Stimulated activated CD4-positive, alpha-beta T cell treated with anti-CD3 and anti-CD28 coated beads, Interleukin-15, amount 100 ng/mL, for 48 hours (primary cell): ENCODE data around the gene PLCG2.

ENCODE experiments used
- DNase-seq, 2 donors: peaks; one replicate each; pipeline ENCODE4 v3.0.0-alpha.2; 2020; ENCODE audit warnings: low read depth in 2 of 2

Gene PLCG2

DNA sequence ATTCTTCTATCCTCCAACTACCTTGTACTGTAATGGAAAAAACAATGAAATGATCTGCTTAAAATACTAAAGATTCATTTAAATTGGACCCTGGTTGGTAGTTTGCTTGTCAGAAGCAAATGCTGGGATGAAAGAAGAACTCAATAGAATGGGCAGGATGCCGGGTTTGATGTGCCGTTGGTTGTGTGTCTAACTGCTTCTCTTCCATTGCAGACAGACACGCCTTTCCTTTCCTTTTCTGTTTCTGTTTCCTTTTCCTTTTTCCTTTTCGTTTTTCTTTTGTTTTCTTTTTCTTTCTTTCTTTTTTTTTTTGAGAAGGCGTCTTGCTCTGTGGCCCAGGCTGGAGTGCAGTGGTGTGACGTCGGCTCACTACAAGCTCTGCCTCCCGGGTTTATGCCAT, 64.6 kb downstream of the PLCG2 start:
- DNase-seq: no peak

DNA sequence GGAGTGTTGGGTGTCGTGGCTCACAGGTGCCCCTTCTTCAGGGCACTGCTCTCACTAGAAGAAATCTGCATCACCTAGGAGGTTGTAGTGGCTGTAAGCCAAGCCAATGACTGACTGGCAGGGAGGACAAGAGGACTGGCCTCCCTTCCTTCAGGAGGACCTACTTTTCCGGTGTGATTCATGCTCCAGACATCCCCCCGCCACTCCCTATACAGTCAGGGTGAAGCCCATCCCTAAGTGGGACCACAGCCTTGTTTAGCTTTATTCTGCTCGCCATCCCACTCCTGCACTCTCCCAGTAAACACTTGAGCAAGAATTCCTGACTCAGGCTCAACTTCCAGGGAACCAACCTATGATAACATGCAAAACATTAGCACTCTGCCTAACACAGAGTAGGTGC, 67.0 kb downstream of the PLCG2 start:
- no peak for DNase-seq

DNA sequence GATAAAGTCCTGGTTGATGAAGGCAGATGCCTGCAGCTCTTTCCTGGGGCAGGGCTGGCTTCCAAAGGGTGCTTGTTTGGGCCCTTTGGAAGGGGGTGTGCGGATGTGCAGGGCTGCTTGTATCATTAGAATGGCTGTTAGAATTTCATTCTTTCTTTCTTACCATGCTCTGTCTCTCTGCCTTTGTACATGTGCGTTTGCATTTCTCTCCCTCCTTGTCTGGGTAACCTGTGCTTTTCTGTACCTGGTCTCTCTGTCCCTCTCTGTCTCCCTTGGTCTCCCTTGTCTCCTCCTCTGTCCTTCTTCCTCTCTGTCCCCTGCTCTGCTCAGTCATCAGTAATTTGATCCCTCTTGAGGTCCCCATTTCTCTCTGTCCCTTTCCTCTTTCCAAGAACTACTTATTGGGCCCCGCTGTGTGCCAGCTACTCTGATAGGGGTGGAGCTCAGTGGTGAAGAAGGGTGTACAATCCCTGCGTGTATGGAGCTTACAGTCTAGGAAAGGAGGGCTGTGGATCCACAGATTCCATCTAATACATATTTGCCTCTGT, 69.3 kb downstream of the PLCG2 start:
- no peak for DNase-seq

DNA sequence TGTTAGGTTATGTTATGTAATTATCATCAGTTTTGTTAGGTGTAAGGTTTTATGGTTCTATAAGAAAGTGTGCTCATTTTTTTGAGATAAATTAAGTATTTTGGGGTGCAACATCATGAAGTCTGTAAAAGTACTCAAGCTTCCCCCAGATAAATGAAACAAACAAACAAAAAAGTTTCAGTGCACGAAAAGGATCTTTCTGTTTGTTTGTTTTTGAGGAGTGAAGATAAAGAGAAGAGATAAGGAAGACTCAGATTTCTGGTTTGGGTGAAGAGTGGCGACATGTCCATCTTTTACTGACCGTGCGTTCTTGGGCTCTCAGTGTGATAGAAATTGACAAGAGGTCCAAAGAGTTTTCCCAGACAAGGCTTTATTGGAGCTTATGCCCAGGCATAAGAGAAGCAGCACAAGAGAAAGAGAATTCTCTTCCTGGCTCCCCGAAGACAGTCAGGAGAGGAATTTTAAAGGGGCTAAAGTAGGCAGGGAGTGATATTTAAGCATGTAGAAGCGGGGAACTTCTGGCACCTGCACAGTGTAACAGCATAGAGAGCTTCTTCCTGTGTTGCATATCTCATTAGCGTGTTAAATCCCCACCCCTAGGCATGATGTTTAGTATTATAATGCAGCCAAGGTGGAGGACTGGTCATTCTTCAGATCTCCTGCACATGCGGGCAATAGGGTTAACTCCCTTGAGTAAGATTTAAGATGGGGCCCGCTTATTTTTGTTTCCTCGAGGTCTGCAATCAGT, 71.3 kb downstream of the PLCG2 start:
- DNase-seq: no peak

DNA sequence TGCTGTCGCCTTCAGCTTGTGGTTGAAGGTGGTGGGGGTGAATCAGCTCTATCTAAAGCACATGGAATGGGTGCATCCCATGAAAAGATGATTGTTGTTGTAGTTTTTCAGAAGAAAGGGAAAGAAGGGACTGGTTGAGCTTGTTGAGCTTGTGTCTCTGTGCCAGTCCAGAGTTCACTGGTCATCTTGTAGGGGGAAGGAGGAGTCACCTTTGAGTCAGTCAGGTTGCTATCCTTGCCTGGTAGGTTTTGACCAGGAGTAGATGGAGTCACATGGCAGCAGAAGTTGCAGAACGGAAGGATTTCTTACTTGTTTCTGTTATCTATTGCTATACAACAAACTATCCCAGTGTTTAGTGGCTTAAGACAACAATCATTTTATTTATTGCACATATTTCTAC, 73.3 kb downstream of the PLCG2 start:
- no peak for DNase-seq

DNA sequence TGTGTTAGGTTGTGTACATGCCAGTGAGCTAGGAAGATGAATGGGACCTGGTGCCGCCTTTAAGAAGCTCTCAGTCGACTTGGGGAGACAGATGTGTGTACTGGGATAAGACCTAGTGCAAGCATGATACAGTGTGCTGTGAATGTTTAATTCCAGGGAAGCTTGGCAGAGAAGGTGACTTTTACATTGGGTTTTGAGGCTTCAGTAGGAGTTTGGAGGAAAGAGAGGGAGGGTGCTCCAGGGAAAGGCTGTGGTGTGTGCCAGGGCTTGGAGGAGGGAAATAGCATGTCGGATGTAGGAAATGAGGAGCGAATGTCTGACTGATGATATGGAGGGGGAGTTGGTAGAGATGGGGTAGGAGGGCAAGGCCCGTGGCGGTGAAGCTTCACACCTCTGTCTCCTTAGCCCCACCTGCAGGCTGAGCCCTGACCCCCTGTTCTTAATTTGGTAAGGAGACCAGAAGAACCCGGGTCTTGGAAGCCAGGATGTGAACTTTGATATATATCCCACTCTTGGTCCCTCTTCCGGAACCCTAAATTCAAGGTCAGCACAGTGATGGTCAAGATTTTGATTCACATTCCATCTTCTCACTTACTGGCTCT, 76.6 kb downstream of the PLCG2 start:
- DNase-seq: no peak

DNA sequence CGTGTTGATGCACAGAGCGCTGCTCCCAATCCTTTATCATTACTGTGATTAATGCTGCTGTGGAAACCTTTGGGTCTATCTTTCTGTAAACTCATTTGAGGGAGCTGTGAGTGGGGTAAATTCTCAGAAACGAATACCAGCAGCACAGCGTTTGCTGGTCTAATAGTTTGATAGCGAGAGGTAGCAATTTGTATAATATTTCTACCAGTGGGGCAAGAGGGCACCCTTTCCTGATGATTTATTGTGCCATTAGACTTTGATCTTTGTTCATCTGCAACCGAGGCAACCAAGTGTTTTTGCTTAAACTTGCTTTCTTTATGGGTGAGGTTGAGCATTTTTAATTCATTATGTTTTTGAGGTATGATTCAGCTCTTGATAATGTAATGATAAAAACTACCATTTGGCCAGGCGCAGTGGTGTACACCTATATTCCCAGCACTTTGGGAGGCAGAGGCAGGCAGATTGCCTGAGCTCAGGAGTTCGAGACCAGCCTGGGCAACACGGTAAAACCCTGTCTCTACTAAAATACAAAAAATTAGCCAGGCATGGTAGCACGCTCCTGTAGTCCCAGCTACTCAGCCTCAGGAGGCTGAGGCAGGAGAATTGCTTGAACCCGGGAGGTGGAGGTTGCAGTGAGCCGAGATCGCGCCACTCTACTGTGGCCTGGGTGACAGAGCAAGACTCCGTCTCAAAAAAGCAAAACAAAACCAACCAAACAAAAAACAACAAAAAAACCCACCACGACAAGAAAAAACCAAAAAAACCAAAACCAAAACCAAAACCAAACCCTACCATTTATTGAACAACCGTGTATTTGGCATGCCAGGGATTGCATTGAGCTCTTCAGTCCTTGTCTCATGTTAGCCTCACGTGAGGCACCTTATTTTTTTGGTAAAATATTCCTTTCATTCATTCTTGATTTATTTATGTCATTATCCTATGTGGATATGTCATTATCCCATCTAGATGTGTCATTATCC, 81.5 kb downstream of the PLCG2 start:
- DNase-seq: no peak

DNA sequence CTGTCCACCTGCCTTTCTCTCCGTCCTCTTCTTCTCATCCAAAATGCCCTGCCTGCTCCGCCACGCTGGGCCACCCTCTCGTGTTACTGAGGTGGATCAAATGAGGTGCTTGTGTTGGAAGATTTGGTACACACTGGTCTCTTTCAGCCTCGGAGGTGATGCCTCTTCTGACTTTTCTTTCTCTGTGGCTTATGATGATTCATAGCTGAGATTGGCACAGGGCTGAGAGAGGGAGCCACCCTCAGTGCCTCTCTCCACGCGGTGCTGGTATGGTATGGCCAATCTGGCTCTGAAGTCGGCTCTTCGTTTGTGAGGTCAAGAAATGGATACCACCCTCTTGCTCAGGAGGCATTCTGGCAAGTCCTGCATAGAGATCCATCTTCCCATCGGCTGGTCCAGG, 82.4 kb downstream of the PLCG2 start:
- no peak for DNase-seq

DNA sequence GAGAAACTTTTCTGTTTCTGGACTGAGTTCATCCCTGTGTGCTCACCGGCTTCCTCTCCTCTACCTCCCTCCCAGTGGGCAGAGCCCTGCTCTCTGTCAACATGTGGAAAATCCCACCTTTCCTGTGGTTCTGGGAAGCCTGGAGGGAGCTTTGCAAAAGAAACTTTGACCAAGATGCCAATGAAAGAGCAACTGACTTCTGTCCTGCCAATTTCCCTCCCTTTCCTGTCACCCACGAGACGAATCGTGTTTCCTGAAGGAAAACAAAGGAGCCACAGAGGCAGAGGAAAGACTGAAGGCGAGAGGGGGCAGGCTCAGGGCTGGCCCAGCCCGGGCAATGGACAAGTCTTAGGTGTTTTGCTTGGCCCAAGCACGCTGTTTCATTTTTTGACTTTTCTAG, 82.8 kb downstream of the PLCG2 start:
- DNase-seq: no peak

DNA sequence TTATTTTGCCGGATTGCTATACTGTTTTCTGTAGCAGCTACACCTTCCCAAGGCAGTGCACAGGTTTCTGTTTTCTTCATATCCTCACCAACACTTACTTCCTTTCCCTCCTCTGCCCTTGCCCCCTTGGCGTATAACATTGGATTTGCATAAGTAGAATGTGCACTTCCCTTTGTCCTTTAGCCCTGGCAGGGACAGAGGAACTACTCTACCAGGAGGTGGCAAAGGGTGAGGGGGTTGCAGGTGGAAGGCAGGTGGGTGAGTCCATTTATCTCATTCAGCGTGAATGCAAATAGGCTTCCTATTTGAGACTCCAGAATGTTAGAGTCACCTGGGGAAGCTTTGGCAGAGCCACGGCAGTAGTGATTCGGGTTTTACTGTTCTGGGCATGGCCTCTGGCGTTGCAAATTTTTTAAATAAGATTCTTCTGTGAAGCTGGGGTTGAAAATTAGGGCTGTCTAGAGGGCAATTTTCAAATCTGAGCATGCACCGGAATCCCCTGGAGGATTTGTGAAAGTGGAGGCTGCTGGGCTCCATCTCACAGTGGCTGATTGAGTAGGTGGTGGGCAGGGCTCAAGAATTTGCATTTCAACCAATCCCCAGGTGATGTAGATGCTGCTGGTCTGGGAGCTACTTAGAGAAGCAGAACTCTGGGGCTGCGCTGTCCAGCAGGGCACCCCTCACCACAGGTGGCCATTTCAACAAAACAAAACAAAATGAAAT, 84.7 kb downstream of the PLCG2 start:
- DNase-seq: no peak

DNA sequence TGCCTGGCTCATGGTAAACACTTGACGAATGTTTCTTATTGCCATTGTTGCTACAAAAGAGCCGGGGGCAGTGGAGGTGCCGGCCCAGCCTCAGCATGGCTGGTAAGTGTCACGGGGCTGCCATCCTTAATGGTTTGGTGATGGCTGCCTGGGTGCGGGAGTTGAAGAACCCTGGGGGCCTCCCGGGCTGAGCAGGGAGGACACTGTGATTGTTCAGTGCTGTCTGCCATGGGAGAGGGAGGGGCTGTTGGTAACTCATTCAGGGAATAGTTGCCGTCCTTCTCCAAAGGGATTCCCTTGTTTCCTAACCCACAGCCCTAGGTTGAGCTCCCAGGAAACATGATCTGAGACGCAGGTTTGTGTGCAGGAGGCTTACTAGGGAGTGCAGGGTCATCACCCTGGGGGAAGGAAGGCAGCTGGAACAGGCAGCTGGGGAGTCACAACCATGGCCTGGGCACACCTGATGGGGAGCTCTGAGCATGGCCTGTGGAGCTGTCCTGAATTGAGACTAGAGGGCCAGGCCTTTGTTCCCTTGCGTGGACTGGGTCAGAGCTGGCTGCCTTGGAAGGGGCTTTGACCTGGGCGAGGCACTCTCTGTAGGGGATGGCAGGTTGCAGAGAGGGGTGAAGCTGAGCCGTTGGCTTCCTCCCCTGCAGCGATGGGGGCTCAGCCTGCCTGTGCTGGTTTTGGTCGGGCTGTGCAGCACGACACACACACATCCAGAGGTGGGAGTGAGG, 85.7 kb downstream of the PLCG2 start:
- no peak for DNase-seq

DNA sequence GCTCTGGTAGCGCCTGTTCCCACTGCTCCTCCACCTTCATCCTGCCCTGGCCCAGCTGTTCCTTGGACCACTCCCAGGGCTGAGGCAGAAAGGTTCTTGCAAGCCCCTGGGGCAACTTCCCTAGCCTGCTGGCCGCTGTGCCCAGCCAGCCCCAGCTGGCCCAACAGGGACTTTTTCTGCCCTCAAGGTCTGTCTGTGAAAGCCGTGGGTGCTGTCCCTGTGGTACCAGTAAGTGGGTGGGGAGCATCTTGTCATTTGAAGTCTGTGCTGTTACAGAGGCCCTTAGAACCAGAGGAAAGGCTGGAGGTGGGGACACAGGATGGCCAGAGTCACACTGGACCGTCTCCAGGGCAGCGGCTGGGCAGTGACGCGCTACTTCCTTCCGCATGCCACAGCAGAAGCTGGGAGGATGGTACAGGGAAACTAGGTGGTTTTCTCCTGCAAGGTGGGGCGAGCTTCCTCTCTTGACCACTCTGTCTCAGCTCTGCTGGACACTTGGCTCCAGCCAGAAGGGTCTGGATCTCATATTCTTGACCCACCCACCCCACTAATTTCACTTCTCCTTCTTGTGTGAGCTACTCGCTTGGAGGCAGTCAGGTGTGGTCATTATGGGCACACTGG, 87.8 kb downstream of the PLCG2 start:
- no peak for DNase-seq

DNA sequence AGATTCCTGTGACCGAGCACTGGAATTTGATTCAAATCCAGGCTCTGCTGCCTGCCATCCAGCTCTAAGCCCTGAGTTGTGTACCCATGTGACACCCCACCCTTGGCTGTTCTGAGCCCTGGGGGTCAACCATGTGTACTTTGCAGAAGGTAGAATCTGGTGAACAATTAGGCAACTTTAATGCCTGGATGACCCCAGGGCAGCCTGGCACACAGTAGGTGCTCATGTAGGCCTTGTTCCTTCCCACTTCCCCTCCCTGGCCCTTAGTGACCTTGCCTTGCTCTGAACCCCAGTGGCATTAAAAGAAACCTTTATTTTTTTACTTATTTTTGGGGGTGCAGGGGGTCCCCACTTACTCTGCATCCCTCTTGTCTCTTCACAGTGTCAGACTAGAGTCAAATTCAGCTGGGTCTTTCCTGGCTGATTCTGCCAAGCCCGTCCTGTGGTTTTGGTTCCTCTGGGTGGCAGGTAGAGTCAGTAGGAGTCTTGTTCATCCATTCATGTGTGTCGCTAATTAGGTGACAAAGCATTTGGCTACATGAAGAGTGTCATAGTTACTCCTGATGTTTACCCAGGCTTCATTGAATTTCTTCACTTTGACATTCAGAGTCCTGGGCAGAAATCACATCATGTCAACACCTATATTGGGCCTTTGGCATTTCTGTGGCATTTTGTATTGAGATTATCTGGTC, 89.1 kb downstream of the PLCG2 start:
- DNase-seq: no peak

DNA sequence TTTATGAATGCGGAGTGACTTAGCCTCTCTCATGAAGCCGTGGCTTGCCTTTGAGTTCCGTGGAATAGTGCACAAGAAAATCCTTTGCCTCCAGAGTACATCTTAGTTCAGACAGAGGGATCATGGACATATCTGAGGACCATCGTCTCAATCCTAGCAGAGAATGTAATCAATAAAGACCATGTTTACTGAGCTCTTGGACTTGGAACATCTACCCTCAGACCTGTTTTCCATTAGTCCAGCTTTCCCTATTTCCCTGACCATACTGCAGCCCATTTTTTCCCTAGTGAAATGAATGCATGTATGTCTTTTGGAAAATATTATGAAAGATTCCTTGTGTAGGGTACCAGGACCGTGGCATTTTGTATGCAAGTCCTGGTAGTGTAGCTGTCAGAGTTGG, 90.2 kb downstream of the PLCG2 start:
- no peak for DNase-seq

DNA sequence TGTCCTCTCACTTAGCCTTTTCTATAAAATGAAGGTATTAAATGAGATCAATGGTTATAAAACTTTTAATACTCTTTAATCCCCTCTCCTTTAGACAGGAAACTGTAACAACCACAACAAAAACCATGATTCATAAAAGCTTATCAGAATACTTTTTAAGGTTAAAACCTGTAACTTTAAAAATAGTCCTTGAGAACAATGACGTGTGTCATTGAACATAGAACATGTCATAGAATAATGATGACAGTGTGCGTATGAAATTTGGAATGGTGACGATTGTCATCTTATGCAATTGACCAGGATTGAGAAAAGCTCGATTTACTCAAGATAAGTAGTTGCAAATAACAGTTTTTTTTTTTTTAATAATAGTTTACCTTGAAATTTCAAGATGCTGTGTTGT, 94.1 kb downstream of the PLCG2 start:
- no peak for DNase-seq

DNA sequence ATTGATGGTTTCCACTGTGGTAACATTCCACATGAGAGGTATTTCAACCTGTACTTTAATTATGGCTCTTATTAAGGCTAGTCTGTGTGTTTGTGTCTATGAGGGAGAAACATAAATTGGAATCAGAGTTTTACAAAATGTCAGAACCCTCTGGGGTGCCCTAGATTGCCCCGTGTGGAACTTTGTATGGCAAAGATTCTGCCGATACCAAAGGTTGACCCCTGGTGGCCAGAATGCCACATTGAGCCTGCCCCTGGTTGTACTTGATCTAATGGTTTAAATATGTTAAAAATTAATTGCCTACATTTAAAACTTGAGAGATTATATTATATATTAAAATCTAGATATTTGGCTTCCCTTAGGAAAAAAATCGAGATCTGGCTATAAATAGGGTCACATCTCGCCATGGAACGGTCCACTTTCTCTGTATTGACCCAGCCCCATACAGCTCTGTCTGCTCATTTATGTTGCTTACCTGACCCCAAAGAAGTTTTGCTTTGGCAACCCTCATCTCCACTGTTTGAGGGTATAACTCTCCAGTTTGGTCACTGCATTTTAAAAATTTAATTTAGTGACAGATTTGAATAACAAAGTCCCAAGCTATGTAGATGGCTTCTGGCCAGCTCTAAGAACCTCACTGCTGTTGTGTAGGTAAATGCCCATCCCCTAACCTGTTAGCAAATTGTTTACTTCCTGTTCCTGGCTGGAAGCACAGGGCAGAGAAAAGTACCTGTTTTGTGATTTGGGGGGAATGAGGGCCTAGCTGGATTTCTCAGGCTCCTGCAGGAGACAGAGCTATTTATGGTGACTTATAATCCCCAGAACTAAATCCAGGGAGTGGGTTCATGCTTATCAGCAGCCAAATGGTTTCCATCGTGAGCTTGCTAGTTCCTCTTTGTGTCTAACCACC, 95.0 kb downstream of the PLCG2 start:
- peak; percentile 17 to 30 for DNase-seq

DNA sequence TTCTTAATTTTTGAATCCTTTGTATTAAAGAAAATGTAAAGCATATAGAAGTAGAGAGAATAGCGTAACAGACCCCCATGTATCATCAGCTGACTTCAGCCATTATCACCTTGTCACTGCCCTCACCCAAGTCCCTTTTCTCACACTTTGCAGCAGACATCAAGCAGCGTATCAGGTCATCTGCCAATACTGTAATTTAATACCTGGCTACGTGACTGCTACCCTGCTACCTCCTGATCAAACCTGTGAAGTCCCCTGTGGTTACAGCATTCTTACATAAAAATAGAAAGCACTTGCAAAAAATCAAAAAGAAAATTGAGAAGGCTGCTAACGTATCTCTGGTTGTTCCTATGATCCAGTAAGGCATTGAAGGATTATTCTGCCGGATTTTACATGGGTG, 96.4 kb downstream of the PLCG2 start:
- no peak for DNase-seq

DNA sequence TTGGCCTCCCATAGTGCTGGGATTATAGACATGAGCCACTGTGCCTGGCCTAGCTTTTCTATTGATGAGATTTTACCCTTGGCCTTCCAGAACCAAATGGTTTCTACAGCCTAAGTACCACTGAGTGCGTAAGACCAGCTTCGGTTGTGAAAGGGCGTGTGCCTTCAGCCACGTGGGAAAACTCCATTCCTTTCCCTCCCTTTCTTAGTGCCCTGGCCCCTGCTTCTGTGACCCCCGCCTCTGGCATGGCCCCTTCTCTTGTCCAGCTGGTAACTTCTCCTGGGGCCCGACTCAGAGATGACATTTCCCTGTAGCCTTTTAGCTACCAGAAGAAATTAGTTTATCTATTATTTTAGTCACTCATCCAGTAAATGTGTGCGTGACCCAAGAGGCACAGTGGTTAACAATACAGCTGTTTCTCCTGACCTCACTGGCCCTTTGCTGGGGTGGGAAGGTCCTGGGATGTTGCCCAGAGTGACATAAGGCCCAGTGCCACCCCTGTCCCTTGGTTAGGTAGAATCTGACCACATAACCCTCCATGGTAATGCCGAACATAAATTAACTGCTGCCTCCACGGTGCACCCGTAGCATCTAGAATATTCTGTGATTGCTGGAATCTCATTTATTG, 97.3 kb downstream of the PLCG2 start:
- no peak for DNase-seq
